ENCODE results near the gene RNFT2.

Gene RNFT2

DNA sequence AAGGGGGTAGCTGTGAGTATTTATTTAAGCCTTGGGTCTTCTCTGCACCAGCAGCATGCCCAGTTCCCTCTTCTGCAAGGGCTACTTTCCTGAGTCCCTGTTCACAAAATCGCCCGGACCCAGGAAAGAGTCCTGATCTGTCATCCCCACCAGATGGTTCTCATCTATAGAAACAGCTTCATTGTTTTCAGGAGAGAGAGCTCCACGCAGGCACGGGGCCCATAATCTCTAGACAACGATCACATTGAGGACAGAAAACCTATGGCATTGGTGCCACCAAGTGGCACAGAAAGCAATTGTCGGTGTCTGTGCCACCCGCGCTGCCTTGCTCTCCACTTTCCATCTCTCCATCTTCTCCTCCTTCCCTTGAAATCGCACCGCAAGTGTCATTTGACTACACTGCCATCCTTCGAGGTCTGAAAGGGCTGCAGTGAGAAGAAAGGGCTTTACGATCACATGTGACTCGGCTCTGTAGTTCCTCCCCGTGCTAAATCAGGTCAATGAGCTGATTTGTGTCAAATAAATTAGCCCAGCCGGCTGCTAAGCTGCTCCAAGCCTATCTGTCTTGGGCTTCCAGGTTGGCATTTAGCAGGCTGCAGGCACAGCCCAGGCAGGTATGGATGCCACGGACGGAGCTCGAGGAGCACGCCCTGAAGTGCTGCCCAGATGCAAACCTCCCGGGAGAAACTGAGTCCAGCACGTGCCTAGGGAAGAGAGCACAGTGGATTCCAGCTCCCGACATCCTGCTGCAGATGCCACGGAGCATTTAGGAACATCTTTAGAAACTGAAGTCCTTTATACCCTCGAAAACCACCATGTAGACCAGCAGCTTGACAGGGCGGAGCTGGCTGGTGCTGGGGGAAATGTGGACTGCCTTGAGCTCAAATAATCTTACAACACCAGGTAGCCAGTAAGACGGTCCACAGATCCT is 29.0 kb upstream of the RNFT2 start:
- no peak overlapping the region for H3K4me3 ChIP-seq (ENCODE audit: low read depth, low read length)
- TF ChIP-seq, protein P1, sequence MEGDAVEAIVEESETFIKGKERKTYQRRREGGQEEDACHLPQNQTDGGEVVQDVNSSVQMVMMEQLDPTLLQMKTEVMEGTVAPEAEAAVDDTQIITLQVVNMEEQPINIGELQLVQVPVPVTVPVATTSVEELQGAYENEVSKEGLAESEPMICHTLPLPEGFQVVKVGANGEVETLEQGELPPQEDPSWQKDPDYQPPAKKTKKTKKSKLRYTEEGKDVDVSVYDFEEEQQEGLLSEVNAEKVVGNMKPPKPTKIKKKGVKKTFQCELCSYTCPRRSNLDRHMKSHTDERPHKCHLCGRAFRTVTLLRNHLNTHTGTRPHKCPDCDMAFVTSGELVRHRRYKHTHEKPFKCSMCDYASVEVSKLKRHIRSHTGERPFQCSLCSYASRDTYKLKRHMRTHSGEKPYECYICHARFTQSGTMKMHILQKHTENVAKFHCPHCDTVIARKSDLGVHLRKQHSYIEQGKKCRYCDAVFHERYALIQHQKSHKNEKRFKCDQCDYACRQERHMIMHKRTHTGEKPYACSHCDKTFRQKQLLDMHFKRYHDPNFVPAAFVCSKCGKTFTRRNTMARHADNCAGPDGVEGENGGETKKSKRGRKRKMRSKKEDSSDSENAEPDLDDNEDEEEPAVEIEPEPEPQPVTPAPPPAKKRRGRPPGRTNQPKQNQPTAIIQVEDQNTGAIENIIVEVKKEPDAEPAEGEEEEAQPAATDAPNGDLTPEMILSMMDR (IDR thresholded peaks at IDR 0.05; ENCODE audit: low read depth, low read length, missing control alignments), result peak; percentile 47
- in situ Hi-C loops (cut with HindIII; ENCODE audit: low sequenced_read_pairs), result no loop called here
- no peak for DNase-seq (ENCODE audit: low read depth)

- TF ChIP-seq, protein P1 (IDR thresholded peaks at IDR 0.05; ENCODE audit: low read depth, low read length, missing control alignments), result no peak
- no peak for DNase-seq (ENCODE audit: low read depth)
- no peak overlapping the region for H3K4me3 ChIP-seq (ENCODE audit: low read depth, low read length)
- in situ Hi-C loops (cut with HindIII; ENCODE audit: low sequenced_read_pairs), result no loop called here
Observed at GRCh38 chr12:116709768-116710167, 28.3 kb upstream of the RNFT2 start.

DNA sequence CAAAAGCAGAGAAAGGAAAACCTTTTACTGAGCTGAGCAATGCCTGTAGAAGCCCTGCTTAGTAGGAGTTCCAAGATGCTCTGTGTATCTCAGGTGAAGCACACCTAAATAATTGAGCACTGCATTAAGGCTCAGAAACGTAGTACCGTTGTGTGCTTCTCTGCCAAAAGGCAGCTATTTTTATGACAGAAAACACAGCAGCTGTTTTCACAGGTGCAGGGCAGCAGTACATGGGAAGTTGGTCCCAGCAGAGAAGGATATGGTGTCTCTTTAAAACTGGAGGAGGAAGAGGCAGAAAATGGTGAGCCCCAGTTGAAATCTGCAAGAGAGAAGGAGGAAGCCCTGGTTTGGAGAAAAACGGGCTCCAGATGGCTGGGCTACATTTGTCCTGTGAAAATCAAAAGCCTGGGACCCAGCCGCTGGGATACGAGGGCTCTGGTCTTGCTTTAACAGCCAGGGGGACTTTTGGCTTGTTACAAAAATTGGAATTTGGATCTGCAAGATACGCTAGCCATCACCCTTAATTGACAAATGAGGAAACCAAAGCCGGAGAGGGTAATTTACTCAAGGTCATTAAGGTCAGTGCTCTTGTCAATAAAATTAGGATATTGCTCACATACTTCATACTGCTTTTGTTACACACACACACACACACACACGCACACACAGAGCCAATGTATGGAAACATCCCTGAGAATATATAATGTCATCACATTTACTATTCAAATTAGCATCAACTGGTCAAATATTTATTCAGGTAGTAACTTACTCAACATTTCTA is 27.6 kb upstream of the RNFT2 start:
- no peak for DNase-seq (ENCODE audit: low read depth)
- in situ Hi-C loops (cut with HindIII; ENCODE audit: low sequenced_read_pairs), result no loop called here
- TF ChIP-seq, protein P1 (IDR thresholded peaks at IDR 0.05; ENCODE audit: low read depth, low read length, missing control alignments), result no peak

GRCh38 chr12:116712458-116713303 is 25.4 kb upstream of the RNFT2 start:
- no peak for DNase-seq (ENCODE audit: low read depth)
- TF ChIP-seq, protein P1 (IDR thresholded peaks at IDR 0.05; ENCODE audit: low read depth, low read length, missing control alignments), result no peak
- no peak overlapping the region for H3K4me3 ChIP-seq (ENCODE audit: low read depth, low read length)
- in situ Hi-C loops (cut with HindIII; ENCODE audit: low sequenced_read_pairs), result no loop called here

More for the DNA sequence above, 27.6 kb upstream of the RNFT2 start:
- H3K4me3 ChIP-seq (ENCODE audit: low read depth, low read length), result no peak overlapping the region

GRCh38 chr12:116713527-116713926 is 24.6 kb upstream of the RNFT2 start:
- in situ Hi-C loops (cut with HindIII; ENCODE audit: low sequenced_read_pairs), result no loop called here
- no peak overlapping the region for H3K4me3 ChIP-seq (ENCODE audit: low read depth, low read length)
- TF ChIP-seq, protein P1 (IDR thresholded peaks at IDR 0.05; ENCODE audit: low read depth, low read length, missing control alignments), result peak; percentile 10
- DNase-seq (ENCODE audit: low read depth), result no peak

DNA sequence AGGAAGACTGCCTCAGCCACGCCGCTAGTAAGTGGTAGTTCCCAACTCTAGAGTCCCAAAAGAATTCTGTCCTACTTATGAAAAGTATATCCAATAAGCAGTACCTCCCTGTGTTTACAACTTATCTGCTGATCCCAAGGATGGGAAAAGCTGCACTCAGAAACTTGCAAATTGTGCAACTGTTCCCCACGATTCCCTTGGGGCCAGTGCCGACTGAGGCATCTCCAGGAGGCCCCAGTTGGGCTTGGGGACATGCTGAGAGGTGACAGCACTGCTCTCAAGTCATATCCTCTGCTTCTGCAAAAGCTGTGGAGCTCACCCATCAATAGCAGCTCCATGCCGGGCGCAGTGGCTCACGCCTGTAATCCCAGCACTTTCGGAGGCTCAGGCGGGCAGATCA is 23.9 kb upstream of the RNFT2 start:
- TF ChIP-seq, protein P1 (IDR thresholded peaks at IDR 0.05; ENCODE audit: low read depth, low read length, missing control alignments), result no peak
- no peak overlapping the region for H3K4me3 ChIP-seq (ENCODE audit: low read depth, low read length)
- no peak for DNase-seq (ENCODE audit: low read depth)
- in situ Hi-C loops (cut with HindIII; ENCODE audit: low sequenced_read_pairs), result no loop called here

Measured in astrocyte of the cerebellum (primary cell).